HepG2 (cell line): ENCODE measurements around the gene PLIN4. TPM values are rescaled to one million over a fixed set of nuclear protein-coding genes. Genes with fewer than 3 reads are reported as not detected.

Experiments used
- JDP2 ChIP-seq: sonication (generic); formaldehyde crosslinking; IDR thresholded peaks from 2 replicates; pipeline ENCODE4 v1.8.1; 2022; ENCODE audit warnings: missing genetic modification reagents, borderline replicate concordance
- KLF9 ChIP-seq: IDR thresholded peaks from 2 replicates; pipeline ENCODE4 v1.6.1; 2016; ENCODE audit warnings: low read depth
- MAZ ChIP-seq, 2 experiments: sonication (generic) in 1 of 2; formaldehyde crosslinking in 1 of 2; IDR thresholded peaks; 2 replicates each; pipeline versions ENCODE4 v1.5.0 to v1.6.1; 2012 to 2020; ENCODE audit warnings: low read depth in 2 of 2, mild to moderate bottlenecking in 2 of 2, borderline replicate concordance in 1 of 2, improper control_type of control experiment in 1 of 2, low read length in 1 of 2, missing genetic modification reagents in 1 of 2, moderate library complexity in 1 of 2
- NKX3-1 ChIP-seq: sonication (generic); formaldehyde crosslinking; IDR thresholded peaks from 2 replicates; pipeline ENCODE4 v1.5.0; 2020; ENCODE audit warnings: missing genetic modification reagents
- RFX3 ChIP-seq: IDR thresholded peaks from 2 replicates; pipeline ENCODE4 v1.6.1; 2016; ENCODE audit warnings: missing biosample characterization, missing genetic modification reagents
- RNF2 ChIP-seq: fragments of 450-650 bp; conservative IDR thresholded peaks from 2 replicates; pipeline ENCODE4 v1.6.1; 2016; ENCODE audit warnings: low read depth
- SALL1 ChIP-seq: sonication (generic); formaldehyde crosslinking; IDR thresholded peaks from 2 replicates; pipeline ENCODE4 v1.8.0; 2022; ENCODE audit warnings: mild to moderate bottlenecking, missing genetic modification reagents
- SMAD3 ChIP-seq: sonication (generic); formaldehyde crosslinking; IDR thresholded peaks from 2 replicates; pipeline ENCODE4 v1.4.0; 2020; ENCODE audit warnings: missing genetic modification reagents
- TBX2 ChIP-seq: sonication (generic); formaldehyde crosslinking; IDR thresholded peaks from 2 replicates; pipeline ENCODE4 v1.5.0; 2020; ENCODE audit warnings: missing genetic modification reagents, mild to moderate bottlenecking, borderline replicate concordance
- TGIF2 ChIP-seq: IDR thresholded peaks from 2 replicates; pipeline ENCODE4 v1.6.1; 2016; ENCODE audit warnings: control low read depth, missing compliant biosample characterization
- TP53 ChIP-seq: sonication (generic); formaldehyde crosslinking; conservative IDR thresholded peaks from 2 replicates; pipeline ENCODE4 v1.4.0; 2020; ENCODE audit warnings: missing genetic modification reagents
- ZFP82 ChIP-seq: sonication (generic); formaldehyde crosslinking; IDR thresholded peaks from 2 replicates; pipeline ENCODE4 v1.5.1; 2020; ENCODE audit warnings: mild to moderate bottlenecking, missing genetic modification reagents, borderline replicate concordance
- ZIK1 ChIP-seq: sonication (generic); formaldehyde crosslinking; IDR thresholded peaks from 2 replicates; pipeline ENCODE4 v1.5.0; 2020; ENCODE audit warnings: mild to moderate bottlenecking, low read depth, missing genetic modification reagents, borderline replicate concordance
- ZKSCAN8 ChIP-seq: IDR thresholded peaks from 2 replicates; pipeline ENCODE4 v1.6.1; 2016; ENCODE audit warnings: borderline replicate concordance, missing genetic modification reagents, missing compliant biosample characterization
- ZNF20 ChIP-seq: sonication (generic); formaldehyde crosslinking; IDR thresholded peaks from 2 replicates; pipeline ENCODE4 v1.4.0; 2020; ENCODE audit warnings: mild to moderate bottlenecking, moderate library complexity, missing genetic modification reagents
- ZNF550 ChIP-seq: sonication (generic); formaldehyde crosslinking; IDR thresholded peaks from 2 replicates; pipeline ENCODE4 v1.4.0; 2020; ENCODE audit warnings: mild to moderate bottlenecking, missing genetic modification reagents, borderline replicate concordance
- polyA plus RNA-seq, 8 experiments: library from polyadenylated mRNA; depleted of rRNA in 3 of 8; stranded (reverse) in 7 of 8; unstranded in 1 of 8; fragments of >200 nt; fragmentation: Illumina TruSeq in 4 of 8; extraction: Trizol in 4 of 8; gene quantifications; 2 replicates each; pipeline versions ENCODE4 v1.2.1 to v1.2.3, GENCODE V29; 2011 to 2016; ENCODE audit warnings: low read depth in 4 of 8, missing spikeins in 1 of 8, mixed read lengths in 1 of 8; ENCODE audit not compliant: insufficient read depth in 1 of 8
- total RNA-seq, 5 experiments: library from RNA; depleted of rRNA; stranded (reverse); fragments of >200 nt; fragmentation: Illumina TruSeq; extraction: Trizol; gene quantifications; 2 replicates each; pipeline ENCODE4 v1.2.3, GENCODE V29; 2016; ENCODE audit warnings: low read depth in 1 of 5
- TF ChIP-seq, protein P1 (sequence below): sonication (generic); formaldehyde crosslinking; IDR thresholded peaks from 2 replicates; pipeline ENCODE4 v1.9.0; 2021; ENCODE audit warnings: missing genetic modification reagents, borderline replicate concordance
- TF ChIP-seq, protein P2 (sequence below): sonication (generic); formaldehyde crosslinking; IDR thresholded peaks from 2 replicates; pipeline ENCODE4 v1.4.0; 2020; ENCODE audit warnings: missing genetic modification reagents
- TF ChIP-seq, protein P3 (sequence below): sonication (generic); formaldehyde crosslinking; IDR thresholded peaks from 2 replicates; pipeline ENCODE4 v1.8.0; 2022; ENCODE audit warnings: missing genetic modification reagents, low read depth, mild to moderate bottlenecking, borderline replicate concordance
- TF ChIP-seq, protein P4 (sequence below): sonication (generic); formaldehyde crosslinking; IDR thresholded peaks from 2 replicates; pipeline ENCODE4 v1.4.0; 2020; ENCODE audit warnings: missing genetic modification reagents

Gene PLIN4
- total and polyA plus RNA-seq, 2 of the 13 experiments (the other 11 are each of a cell fraction or from before 2014, with no cell fraction given) = 1.1 to 1.3 TPM

DNA sequence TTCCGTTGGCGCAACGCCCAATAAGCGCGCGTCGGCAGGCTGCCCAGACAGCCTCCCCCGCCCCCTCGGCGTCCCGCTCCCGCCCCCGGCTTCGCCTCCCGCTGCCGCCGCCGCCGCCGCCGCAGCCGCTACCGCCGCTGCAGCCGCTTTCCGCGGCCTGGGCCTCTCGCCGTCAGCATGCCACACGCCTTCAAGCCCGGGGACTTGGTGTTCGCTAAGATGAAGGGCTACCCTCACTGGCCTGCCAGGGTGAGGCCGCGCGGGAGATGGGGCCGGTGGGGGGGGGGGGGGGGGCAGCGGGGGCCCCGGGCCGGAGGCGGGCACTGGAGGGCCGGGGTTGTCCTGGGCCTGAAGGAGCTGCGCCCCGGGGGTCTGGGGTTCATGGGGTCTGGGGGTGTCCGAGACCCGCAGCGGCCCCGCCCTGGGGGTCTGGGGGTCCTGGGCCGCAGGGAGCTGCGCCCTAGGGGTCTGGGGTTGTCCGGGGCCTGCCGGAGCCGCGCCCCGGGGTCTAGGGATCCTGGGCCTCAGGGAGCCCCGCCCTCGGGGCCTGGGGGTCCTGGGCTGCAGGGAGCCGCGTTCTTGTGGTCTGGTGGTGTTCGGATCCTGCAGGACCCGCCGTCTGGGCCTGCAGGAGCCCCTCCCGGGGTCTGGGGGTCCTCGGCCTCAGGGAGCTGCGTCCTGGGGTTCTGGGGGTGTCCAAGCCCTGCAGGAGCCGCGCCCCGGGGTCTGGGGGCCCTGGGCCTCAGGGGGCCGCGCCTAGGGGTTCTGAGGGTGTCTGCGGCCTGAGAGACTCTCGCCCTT is 45.9 kb downstream of the PLIN4 start, which contains the start of gene HDGFL2 (continued):
- TF ChIP-seq, protein P1, sequence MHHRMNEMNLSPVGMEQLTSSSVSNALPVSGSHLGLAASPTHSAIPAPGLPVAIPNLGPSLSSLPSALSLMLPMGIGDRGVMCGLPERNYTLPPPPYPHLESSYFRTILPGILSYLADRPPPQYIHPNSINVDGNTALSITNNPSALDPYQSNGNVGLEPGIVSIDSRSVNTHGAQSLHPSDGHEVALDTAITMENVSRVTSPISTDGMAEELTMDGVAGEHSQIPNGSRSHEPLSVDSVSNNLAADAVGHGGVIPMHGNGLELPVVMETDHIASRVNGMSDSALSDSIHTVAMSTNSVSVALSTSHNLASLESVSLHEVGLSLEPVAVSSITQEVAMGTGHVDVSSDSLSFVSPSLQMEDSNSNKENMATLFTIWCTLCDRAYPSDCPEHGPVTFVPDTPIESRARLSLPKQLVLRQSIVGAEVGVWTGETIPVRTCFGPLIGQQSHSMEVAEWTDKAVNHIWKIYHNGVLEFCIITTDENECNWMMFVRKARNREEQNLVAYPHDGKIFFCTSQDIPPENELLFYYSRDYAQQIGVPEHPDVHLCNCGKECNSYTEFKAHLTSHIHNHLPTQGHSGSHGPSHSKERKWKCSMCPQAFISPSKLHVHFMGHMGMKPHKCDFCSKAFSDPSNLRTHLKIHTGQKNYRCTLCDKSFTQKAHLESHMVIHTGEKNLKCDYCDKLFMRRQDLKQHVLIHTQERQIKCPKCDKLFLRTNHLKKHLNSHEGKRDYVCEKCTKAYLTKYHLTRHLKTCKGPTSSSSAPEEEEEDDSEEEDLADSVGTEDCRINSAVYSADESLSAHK (CRISPR knock-in tag) = no peak
- TF ChIP-seq ZIK1 (CRISPR knock-in tag) (no peak), SALL1 (CRISPR knock-in tag) (peak; percentile 24; the same call in 1 of the 2 replicates), ZNF550 (CRISPR knock-in tag) (no peak), ZNF20 (CRISPR knock-in tag) (no peak), RFX3 (no peak), ZKSCAN8 (no peak), TGIF2 (CRISPR knock-in tag) (no peak), RNF2 (no peak), SMAD3 (no peak), MAZ (IDR thresholded peaks at IDR 0.05; ENCODE audit: borderline replicate concordance, low read depth, low read length) (no peak), MAZ (CRISPR knock-in tag; IDR thresholded peaks at IDR 0.05; ENCODE audit: low read depth) (0 out of 2 replicates have a peak, but pooled peaks have one; percentile 20), NKX3-1 (CRISPR knock-in tag) (no peak), JDP2 (no peak), ZFP82 (CRISPR knock-in tag) (no peak), KLF9 (CRISPR knock-in tag) (no peak), TBX2 (CRISPR knock-in tag) (no peak; the same call in 1 of the 2 replicates), TP53 (CRISPR knock-in tag) (no peak)
- TF ChIP-seq, protein P2, sequence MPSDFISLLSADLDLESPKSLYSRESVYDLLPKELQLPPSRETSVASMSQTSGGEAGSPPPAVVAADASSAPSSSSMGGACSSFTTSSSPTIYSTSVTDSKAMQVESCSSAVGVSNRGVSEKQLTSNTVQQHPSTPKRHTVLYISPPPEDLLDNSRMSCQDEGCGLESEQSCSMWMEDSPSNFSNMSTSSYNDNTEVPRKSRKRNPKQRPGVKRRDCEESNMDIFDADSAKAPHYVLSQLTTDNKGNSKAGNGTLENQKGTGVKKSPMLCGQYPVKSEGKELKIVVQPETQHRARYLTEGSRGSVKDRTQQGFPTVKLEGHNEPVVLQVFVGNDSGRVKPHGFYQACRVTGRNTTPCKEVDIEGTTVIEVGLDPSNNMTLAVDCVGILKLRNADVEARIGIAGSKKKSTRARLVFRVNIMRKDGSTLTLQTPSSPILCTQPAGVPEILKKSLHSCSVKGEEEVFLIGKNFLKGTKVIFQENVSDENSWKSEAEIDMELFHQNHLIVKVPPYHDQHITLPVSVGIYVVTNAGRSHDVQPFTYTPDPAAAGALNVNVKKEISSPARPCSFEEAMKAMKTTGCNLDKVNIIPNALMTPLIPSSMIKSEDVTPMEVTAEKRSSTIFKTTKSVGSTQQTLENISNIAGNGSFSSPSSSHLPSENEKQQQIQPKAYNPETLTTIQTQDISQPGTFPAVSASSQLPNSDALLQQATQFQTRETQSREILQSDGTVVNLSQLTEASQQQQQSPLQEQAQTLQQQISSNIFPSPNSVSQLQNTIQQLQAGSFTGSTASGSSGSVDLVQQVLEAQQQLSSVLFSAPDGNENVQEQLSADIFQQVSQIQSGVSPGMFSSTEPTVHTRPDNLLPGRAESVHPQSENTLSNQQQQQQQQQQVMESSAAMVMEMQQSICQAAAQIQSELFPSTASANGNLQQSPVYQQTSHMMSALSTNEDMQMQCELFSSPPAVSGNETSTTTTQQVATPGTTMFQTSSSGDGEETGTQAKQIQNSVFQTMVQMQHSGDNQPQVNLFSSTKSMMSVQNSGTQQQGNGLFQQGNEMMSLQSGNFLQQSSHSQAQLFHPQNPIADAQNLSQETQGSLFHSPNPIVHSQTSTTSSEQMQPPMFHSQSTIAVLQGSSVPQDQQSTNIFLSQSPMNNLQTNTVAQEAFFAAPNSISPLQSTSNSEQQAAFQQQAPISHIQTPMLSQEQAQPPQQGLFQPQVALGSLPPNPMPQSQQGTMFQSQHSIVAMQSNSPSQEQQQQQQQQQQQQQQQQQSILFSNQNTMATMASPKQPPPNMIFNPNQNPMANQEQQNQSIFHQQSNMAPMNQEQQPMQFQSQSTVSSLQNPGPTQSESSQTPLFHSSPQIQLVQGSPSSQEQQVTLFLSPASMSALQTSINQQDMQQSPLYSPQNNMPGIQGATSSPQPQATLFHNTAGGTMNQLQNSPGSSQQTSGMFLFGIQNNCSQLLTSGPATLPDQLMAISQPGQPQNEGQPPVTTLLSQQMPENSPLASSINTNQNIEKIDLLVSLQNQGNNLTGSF (CRISPR knock-in tag) = no peak
- TF ChIP-seq, protein P3, sequence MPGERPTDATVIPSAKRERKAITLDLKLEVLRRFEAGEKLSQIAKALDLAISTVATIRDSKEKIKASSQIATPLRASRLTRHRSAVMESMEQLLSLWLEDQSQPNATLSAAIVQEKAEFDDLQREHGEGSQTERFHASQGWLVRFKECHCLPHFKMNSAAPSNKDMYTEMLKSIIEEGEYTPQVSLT (CRISPR knock-in tag) = no peak
- TF ChIP-seq, protein P4, sequence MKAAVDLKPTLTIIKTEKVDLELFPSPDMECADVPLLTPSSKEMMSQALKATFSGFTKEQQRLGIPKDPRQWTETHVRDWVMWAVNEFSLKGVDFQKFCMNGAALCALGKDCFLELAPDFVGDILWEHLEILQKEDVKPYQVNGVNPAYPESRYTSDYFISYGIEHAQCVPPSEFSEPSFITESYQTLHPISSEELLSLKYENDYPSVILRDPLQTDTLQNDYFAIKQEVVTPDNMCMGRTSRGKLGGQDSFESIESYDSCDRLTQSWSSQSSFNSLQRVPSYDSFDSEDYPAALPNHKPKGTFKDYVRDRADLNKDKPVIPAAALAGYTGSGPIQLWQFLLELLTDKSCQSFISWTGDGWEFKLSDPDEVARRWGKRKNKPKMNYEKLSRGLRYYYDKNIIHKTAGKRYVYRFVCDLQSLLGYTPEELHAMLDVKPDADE (CRISPR knock-in tag) = no peak
